PC-3 (cell line): Measurements from ENCODE around the gene UGT3A2. TPM values are rescaled to one million over a fixed set of nuclear protein-coding genes. Genes with fewer than 3 reads are reported as not detected.

Experiments
- ATAC-seq: fragments of 200-7000 bp; cut with Tn5 transposase; 2 replicates; pipeline ENCODE4 v1.9.1; 2020; ENCODE audit warnings: mild to moderate bottlenecking, moderate library complexity
- BruUV-seq: library from RNA; stranded (reverse); fragments of 400-500 nt; replicated peaks from 2 replicates; lab custom pipeline; 2021; lab: Mats Ljungman, UMichigan
- CTCF ChIA-PET: fragments of 300-600 bp; sonication (Branson Sonifier 250); formaldehyde crosslinking; loops from one replicate; lab custom pipeline; 2022; ENCODE audit warnings: antibody characterized with exemption; lab: Charles Lee
- POLR2A ChIA-PET: fragments of 300-600 bp; sonication (Branson Sonifier 250); formaldehyde crosslinking; loops from one replicate; lab custom pipeline; 2022; ENCODE audit warnings: antibody characterized with exemption; ENCODE audit not compliant: unreplicated experiment; lab: Charles Lee
- DNase-seq: peaks from one replicate; pipeline ENCODE4 v3.0.0-alpha.2; 2015
- H2AFZ ChIP-seq: fragments of 300-600 bp; sonication (generic); 2 replicates; pipeline ENCODE4 v1.6.0; 2016; ENCODE audit warnings: antibody characterized with exemption, low read length
- H3F3A ChIP-seq: fragments of 300-600 bp; sonication (generic); one replicate; pipeline ENCODE4 v1.6.0; 2017; ENCODE audit warnings: antibody characterized with exemption, low read length, control low read depth, mild to moderate bottlenecking; ENCODE audit not compliant: unreplicated experiment
- H3K27ac ChIP-seq: fragments of 300-600 bp; sonication (generic); 2 replicates; pipeline ENCODE4 v1.5.1; 2016; ENCODE audit warnings: mild to moderate bottlenecking, low read length
- H3K27me3 ChIP-seq: fragments of 300-600 bp; sonication (generic); 2 replicates; pipeline ENCODE4 v1.6.1; 2016; ENCODE audit warnings: low read length, mixed read lengths
- H3K36me3 ChIP-seq: fragments of 300-600 bp; sonication (generic); 2 replicates; pipeline ENCODE4 v1.6.1; 2016; ENCODE audit warnings: low read depth, mixed run types, low read length, mixed read lengths
- H3K4me1 ChIP-seq: fragments of 300-600 bp; sonication (generic); 2 replicates; pipeline ENCODE4 v1.5.1; 2016; ENCODE audit warnings: low read length; ENCODE audit not compliant: insufficient read depth
- H3K4me2 ChIP-seq: fragments of 300-600 bp; sonication (generic); 2 replicates; pipeline ENCODE4 v1.6.0; 2016; ENCODE audit warnings: low read length
- H3K4me3 ChIP-seq: fragments of 300-600 bp; sonication (generic); 2 replicates; pipeline ENCODE4 v1.5.1; 2016; ENCODE audit warnings: mild to moderate bottlenecking, low read length, mixed read lengths
- H3K79me2 ChIP-seq: fragments of 300-600 bp; sonication (generic); 2 replicates; pipeline ENCODE4 v1.6.1; 2017; ENCODE audit warnings: low read length, mixed read lengths
- H3K9ac ChIP-seq: fragments of 300-600 bp; sonication (generic); 2 replicates; pipeline ENCODE4 v1.6.0; 2016; ENCODE audit warnings: mild to moderate bottlenecking, low read length
- H3K9me2 ChIP-seq: fragments of 300-600 bp; sonication (generic); replicated peaks from 2 replicates; pipeline ENCODE4 v1.6.1; 2016; ENCODE audit warnings: mixed run types, low read length, mixed read lengths
- H3K9me3 ChIP-seq: fragments of 300-600 bp; sonication (generic); 2 replicates; pipeline ENCODE4 v1.6.1; 2016; ENCODE audit warnings: low read length, mixed read lengths
- H4K20me1 ChIP-seq: fragments of 300-600 bp; sonication (generic); 2 replicates; pipeline ENCODE4 v1.6.1; 2016; ENCODE audit warnings: low read length, mixed read lengths
- CTCF ChIP-seq: fragments of 300-600 bp; sonication (generic); conservative IDR thresholded peaks from 2 replicates; pipeline ENCODE4 v1.5.1; 2017; ENCODE audit warnings: antibody characterized with exemption, low read depth, mild to moderate bottlenecking, low read length
- EZH2 ChIP-seq: fragments of 300-600 bp; sonication (generic); IDR thresholded peaks from one replicate; pipeline ENCODE4 v1.6.1; 2017; ENCODE audit warnings: antibody characterized with exemption, mild to moderate bottlenecking, low read length; ENCODE audit not compliant: unreplicated experiment
- EZH2phosphoT487 ChIP-seq: fragments of 300-600 bp; sonication (generic); IDR thresholded peaks from 2 replicates; pipeline ENCODE4 v1.6.1; 2018; ENCODE audit warnings: mild to moderate bottlenecking, antibody characterized with exemption, low read length, borderline replicate concordance
- intact Hi-C: fragments of 100-400 bp; cut with micrococcal nuclease; formaldehyde crosslinking; loops from 2 replicates; pipeline ENCODE4 v1.9.0; 2023
- total RNA-seq: library from RNA; depleted of rRNA; stranded (reverse); fragments of >200 nt; gene quantifications from 2 replicates; pipeline ENCODE4 v1.2.3, GENCODE V29; 2014

Gene UGT3A2
- total RNA-seq, 1 experiment from 2014 or later: not detected

GRCh38 chr5:36017622-36018021 lies 49.1 kb downstream of the UGT3A2 start:
- Histone ChIP-seq H3K9me2 (no peaks in the 10 kb centered on the region), H3F3A (no peaks in the 10 kb centered on the region), H3K4me1 (no peaks in the 10 kb centered on the region), H4K20me1 (no peaks in the 10 kb centered on the region), H3K27me3 (peaks cover 17% of the 10 kb centered on the region; the same call in 1 of the 2 replicates), H3K9me3 (peaks cover 11% of the 10 kb centered on the region), H3K36me3 (no peaks in the 10 kb centered on the region), H3K27ac (no peak overlapping the region), H3K4me3 (no peak overlapping the region), H2AFZ (no peak overlapping the region), H3K79me2 (no peaks in the 10 kb centered on the region), H3K4me2 (no peak overlapping the region), H3K9ac (no peak overlapping the region)
- no TSS peak for BruUV-seq
- ChIA-PET CTCF (no interaction called here), POLR2A (interaction anchor here (0.7 kb wide), 1 partner anchor 19 kb away, joined by 3 read pairs; no protein-coding TSS in a partner anchor)
- DNase-seq (no peak), ATAC-seq (no peak)
- TF ChIP-seq EZH2 (no peak), EZH2phosphoT487 (no peak), CTCF (no peak)
- intact Hi-C loops: no loop called here

GRCh38 chr5:36017004-36017403 lies 49.7 kb downstream of the UGT3A2 start:
- H3K27ac ChIP-seq: no peak overlapping the region
- no peaks in the 10 kb centered on the region for H3K4me1 ChIP-seq
- H4K20me1 ChIP-seq: no peaks in the 10 kb centered on the region
- no peaks in the 10 kb centered on the region for H3F3A ChIP-seq
- no peaks in the 10 kb centered on the region for H3K9me2 ChIP-seq
- no TSS peak for BruUV-seq
- H3K9ac ChIP-seq: no peak overlapping the region
- no peak overlapping the region for H3K4me3 ChIP-seq
- H3K79me2 ChIP-seq: no peaks in the 10 kb centered on the region
- CTCF ChIA-PET: no interaction called here
- peaks cover 16% of the 10 kb centered on the region; the same call in 1 of the 2 replicates for H3K27me3 ChIP-seq
- ATAC-seq (no peak), DNase-seq (no peak)
- no peaks in the 10 kb centered on the region for H3K36me3 ChIP-seq
- no peak overlapping the region for H3K4me2 ChIP-seq
- H3K9me3 ChIP-seq: peaks cover 15% of the 10 kb centered on the region
- POLR2A ChIA-PET: no interaction called here
- TF ChIP-seq CTCF: no peak
- intact Hi-C loops: no loop called here
- no peak overlapping the region for H2AFZ ChIP-seq

- Histone ChIP-seq H3K9ac (no peak overlapping the region), H3F3A (no peaks in the 10 kb centered on the region), H3K27ac (no peak overlapping the region), H3K4me1 (no peaks in the 10 kb centered on the region), H3K9me2 (no peaks in the 10 kb centered on the region), H3K4me2 (no peak overlapping the region), H3K27me3 (0 out of 2 replicates have a peak, but pooled peaks cover under 1% of the 10 kb centered on the region), H2AFZ (no peak overlapping the region), H3K9me3 (peaks cover 22% of the 10 kb centered on the region), H3K79me2 (no peaks in the 10 kb centered on the region), H4K20me1 (no peaks in the 10 kb centered on the region), H3K36me3 (no peaks in the 10 kb centered on the region), H3K4me3 (no peak overlapping the region)
- BruUV-seq: no TSS peak
- POLR2A ChIA-PET: no interaction called here
- DNase-seq (no peak), ATAC-seq (no peak)
- intact Hi-C loops: no loop called here
- CTCF ChIA-PET: no interaction called here
- TF ChIP-seq EZH2phosphoT487 (no peak), EZH2 (no peak), CTCF (no peak)
These were observed 53.5 kb downstream of the UGT3A2 start for GRCh38 chr5:36013182-36013581.
